ENCODE results near the gene SLC5A1.

The SLC5A1 gene

DNA sequence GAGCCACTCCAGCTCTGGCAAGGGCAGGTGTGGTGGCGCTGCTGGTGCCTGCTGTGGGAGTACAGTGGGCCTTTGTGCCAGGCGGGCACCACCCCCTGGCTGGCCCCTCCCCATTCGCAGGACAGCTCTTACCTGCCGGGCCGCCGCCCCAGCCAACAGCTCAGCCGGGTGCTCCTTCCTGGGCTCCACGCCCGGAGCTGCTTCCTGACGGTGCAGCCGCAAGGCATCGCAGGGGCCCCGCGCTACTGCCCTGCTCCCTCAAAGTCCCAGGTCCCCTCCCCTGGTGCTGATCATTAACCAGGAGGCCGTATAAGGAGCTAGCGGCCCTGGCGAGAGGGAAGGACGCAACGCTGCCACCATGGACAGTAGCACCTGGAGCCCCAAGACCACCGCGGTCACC lies at the start of gene SLC5A1:
TSS of gene SLC5A1 (plus strand) at position 338 of the 400 bp plus-strand sequence. CDS start at position 359, 21 bp downstream.
- TF ChIP-seq GATA3 (IDR thresholded peaks at IDR 0.05; ENCODE audit: low read depth, low read length) (no peak), GATA2 (IDR thresholded peaks at IDR 0.05; ENCODE audit: low read depth, low read length) (no peak)

DNA sequence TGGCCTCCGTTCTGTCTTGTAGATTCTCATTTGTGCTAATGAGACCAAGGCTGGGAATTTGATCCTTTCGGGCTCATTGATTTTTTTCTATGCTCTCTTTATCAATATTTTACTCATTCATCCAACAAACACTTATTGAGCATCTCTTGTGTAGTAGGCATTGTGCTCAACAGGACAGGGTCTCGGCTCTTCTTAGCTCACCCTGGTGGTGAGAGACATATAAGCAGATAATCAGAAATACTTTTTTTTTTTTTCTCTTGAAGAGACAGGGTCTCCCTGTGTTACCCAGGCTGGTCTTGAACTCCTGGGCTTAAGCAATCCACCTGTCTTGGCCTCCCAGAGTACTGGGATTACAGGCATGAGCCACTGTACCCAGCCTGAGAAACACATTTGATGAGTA lies 48.0 kb upstream of the SLC5A1 start:
- TF ChIP-seq GATA3 (IDR thresholded peaks at IDR 0.05; ENCODE audit: low read depth, low read length) (no peak), GATA2 (IDR thresholded peaks at IDR 0.05; ENCODE audit: low read depth, low read length) (no peak)

DNA sequence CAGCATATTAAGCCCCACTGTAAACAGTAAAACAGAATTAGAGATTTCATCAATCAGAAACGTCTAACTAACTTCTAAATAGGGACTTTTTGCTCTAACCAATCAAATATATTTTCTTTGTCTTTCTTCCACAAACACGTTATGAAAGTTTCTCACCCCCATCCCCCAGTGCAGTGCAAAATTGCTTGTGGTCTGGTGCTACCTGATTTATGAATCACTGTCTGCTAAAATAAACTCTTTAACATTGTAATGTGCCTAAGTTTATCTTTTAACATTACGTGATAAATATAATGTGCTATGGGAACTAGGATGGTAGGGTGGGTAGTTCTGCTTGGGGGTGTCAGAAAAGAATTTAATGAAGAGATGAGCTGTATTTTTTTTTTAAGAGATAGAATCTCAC lies 47.3 kb upstream of the SLC5A1 start:
- TF ChIP-seq GATA2 (IDR thresholded peaks at IDR 0.05; ENCODE audit: low read depth, low read length), result no peak
- TF ChIP-seq GATA3 (IDR thresholded peaks at IDR 0.05; ENCODE audit: low read depth, low read length), result no peak

GRCh38 chr22:31998784-31999385 lies 44.2 kb upstream of the SLC5A1 start:
- TF ChIP-seq GATA3 (IDR thresholded peaks at IDR 0.05; ENCODE audit: low read depth, low read length), result no peak
- TF ChIP-seq GATA2 (IDR thresholded peaks at IDR 0.05; ENCODE audit: low read depth, low read length), result no peak

GRCh38 chr22:32000181-32000580 lies 42.9 kb upstream of the SLC5A1 start:
- TF ChIP-seq GATA3 (IDR thresholded peaks at IDR 0.05; ENCODE audit: low read depth, low read length), result no peak

DNA sequence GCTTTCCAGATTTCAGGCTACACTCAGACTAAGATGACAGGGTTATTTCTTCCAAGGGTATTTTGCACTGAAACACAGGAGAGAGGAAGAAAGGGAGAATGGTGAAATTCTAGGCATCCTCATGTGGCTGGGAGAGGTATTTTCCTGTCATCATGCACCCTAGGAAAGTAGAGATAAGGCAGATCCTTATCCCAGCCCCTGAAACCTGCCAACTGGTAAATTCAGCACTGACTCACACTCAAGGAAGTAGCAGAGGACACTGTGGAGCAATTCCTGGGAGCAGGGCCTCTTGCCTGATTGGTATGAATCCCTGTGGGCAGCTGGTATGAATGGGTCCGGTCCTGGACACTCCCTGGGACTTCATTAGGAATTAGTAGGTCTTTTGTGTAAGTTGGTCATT lies 37.6 kb upstream of the SLC5A1 start:
- no peak for TF ChIP-seq GATA2 (IDR thresholded peaks at IDR 0.05; ENCODE audit: low read depth, low read length)
- no peak for TF ChIP-seq GATA3 (IDR thresholded peaks at IDR 0.05; ENCODE audit: low read depth, low read length)

GRCh38 chr22:32013200-32013599 lies 29.9 kb upstream of the SLC5A1 start:
- no peak for TF ChIP-seq GATA3 (IDR thresholded peaks at IDR 0.05; ENCODE audit: low read depth, low read length)
- no peak for TF ChIP-seq GATA2 (IDR thresholded peaks at IDR 0.05; ENCODE audit: low read depth, low read length)

DNA sequence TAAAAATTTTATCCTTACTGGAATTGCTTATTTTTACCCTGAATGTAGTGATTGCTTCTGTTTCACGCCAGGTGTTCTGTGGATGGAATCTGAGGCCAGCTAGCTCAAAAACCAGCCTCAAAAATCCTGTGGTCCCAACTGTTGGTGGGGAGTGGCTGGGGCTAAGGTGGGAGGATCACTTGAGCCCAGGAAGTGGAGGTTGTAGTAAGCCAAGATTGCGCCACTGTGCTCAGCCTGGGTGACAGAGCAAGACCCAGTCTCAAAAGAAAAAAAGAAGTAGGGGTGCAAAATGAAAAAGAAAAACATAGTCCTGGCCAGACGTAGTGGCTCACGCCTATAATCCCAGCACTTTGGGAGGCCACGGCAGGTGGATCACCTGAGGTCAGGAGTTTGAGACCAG lies 27.0 kb upstream of the SLC5A1 start:
- TF ChIP-seq GATA2 (IDR thresholded peaks at IDR 0.05; ENCODE audit: low read depth, low read length), result no peak
- no peak for TF ChIP-seq GATA3 (IDR thresholded peaks at IDR 0.05; ENCODE audit: low read depth, low read length)

DNA sequence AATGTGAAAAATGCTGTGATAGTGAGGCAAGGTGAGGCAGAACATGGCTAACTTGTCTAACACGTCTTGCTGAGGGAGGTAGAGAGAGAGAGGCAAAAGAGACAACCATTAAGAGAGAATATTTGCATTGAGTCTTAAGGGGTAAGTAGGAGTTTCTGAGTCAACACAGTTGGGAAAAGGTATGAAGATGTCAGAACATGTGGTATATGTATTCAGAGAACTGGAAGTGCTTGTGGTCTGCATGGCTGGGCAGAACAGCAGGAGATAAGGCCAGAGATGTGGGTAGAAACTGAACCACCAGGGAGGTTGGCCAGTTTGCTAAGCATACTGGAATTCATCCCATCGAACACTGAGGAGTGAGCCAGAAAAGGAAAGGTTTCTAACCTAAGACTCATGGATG lies 25.0 kb upstream of the SLC5A1 start:
- TF ChIP-seq GATA2 (IDR thresholded peaks at IDR 0.05; ENCODE audit: low read depth, low read length), result no peak
- TF ChIP-seq GATA3 (IDR thresholded peaks at IDR 0.05; ENCODE audit: low read depth, low read length), result no peak

DNA sequence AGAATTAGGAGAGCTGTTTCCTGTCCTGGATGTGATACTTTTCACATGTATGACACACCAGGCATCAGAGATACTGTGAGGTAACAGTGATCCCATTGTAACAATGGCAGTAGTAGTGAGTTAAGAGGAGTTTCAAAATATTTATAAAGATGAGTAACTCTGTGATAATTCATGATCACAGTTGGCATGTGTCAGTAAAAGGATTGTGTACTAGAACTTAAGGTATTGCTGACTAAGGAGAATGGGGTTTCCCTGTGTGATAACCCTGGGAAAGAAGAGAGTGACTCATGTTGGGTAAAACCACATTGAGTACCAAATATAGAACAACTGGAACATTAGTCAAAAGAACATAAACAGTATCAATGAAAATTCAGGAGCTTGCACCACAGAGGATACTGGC lies 22.9 kb upstream of the SLC5A1 start:
- TF ChIP-seq GATA2 (IDR thresholded peaks at IDR 0.05; ENCODE audit: low read depth, low read length), result no peak
- no peak for TF ChIP-seq GATA3 (IDR thresholded peaks at IDR 0.05; ENCODE audit: low read depth, low read length)

GRCh38 chr22:32021716-32022115 lies 21.3 kb upstream of the SLC5A1 start:
- TF ChIP-seq GATA2 (IDR thresholded peaks at IDR 0.05; ENCODE audit: low read depth, low read length) (no peak), GATA3 (IDR thresholded peaks at IDR 0.05; ENCODE audit: low read depth, low read length) (no peak)

DNA sequence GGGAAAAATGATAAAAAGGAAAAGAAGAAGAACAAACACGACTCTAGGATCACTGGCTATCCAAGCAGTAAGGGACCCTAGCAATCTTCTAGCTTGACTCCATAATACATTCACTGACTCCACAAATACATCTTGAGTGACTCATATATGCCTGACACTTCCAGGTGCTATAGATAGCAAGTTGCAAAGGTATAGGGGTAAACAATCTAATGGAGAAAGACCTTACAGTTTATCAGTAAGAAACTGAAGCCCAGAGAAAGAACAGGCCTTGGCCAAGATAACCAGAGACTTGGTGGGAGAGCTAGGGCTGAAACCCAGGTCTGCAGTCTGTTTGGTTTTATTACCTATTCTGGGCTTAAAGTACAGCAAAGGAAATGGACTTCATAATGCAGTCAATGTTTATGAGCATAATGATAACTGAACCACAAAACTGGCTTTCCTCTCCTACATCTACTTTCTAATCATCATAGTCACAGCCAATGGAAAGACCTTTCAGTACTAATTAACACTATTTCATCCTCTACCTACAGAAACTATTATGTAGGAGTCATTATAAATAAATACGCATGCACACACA lies 19.7 kb upstream of the SLC5A1 start:
- TF ChIP-seq GATA2 (IDR thresholded peaks at IDR 0.05; ENCODE audit: low read depth, low read length) (no peak), GATA3 (IDR thresholded peaks at IDR 0.05; ENCODE audit: low read depth, low read length) (no peak)

GRCh38 chr22:32024796-32025195 lies 18.3 kb upstream of the SLC5A1 start:
- TF ChIP-seq GATA2 (IDR thresholded peaks at IDR 0.05; ENCODE audit: low read depth, low read length), result no peak
- TF ChIP-seq GATA3 (IDR thresholded peaks at IDR 0.05; ENCODE audit: low read depth, low read length), result no peak

DNA sequence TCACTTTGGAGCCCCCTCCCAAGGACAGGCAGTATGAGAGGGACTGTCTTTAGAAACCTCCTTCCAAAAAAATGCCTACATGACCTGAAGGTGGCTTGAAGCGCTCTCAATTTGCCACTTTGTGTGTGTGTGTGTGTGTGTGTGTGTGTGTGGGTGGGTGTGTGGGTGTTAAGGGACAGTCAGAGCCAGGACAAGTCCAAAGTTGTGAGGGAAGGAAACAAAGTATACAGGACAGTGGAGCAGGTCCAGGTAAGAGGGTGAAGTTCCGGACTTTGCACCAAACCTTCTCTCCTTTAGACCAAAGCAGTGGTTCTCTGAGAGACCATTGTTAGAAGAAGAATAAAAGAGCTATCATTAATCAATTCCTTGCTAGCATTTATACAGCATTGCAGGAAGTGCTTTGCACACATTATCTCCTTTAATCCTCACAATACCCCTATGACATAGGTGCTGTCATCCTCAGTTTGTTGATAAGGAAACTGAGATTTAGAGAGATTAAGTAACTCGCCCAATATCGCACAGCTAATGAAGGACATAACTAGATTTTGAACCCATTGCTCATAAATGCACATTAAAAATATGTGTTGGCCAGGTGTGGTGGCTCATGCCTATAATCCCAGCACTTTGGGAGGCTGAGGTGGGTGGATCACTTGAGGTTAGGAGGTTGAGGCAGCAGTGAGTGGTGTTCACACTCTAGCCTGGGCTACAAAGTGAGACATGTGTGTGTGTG lies 12.4 kb upstream of the SLC5A1 start:
- no peak for TF ChIP-seq GATA3 (IDR thresholded peaks at IDR 0.05; ENCODE audit: low read depth, low read length)
- TF ChIP-seq GATA2 (IDR thresholded peaks at IDR 0.05; ENCODE audit: low read depth, low read length), result no peak

GRCh38 chr22:32031466-32031865 lies 11.6 kb upstream of the SLC5A1 start:
- TF ChIP-seq GATA2 (IDR thresholded peaks at IDR 0.05; ENCODE audit: low read depth, low read length) (no peak), GATA3 (IDR thresholded peaks at IDR 0.05; ENCODE audit: low read depth, low read length) (no peak)
